Heart right ventricle (tissue), 12 donors: ENCODE measurements around the gene CYP4A11. TPM values are rescaled to one million over a fixed set of nuclear protein-coding genes. Genes with fewer than 3 reads are reported as not detected.

Experiments used
- polyA plus RNA-seq, 2 donors: library from polyadenylated mRNA; stranded (reverse); fragments of 200-250 nt; gene quantifications; one replicate each; pipeline ENCODE4 v1.2.3, GENCODE V29; 2013
- total RNA-seq, 10 donors: library from RNA; stranded (reverse); fragmentation: NEBNext Ultra II Directional in 3 of 10; extraction: Animal tissue kit (Norgen Biotek cat#: 25700) in 3 of 10; gene quantifications; one replicate each; pipeline versions ENCODE4 v1.2.1 to v1.2.4, GENCODE V29; 2021 to 2023
- donor health status: ischemic (EF 13 %, LVEDD 7.1; RV severe dilation, severe dysfunction).
- donor health status: healthy with polysubstance abuse.
- donor health status: DM: no; HTN: yes; CAD: no.
- donor health status: DM: no; HTN: no; CAD: no.
- donor health status: ischemic (EF 25% LVEDD 6.9; RV normal size, moderate dysfunction).
- donor health status: ischemic (EF 25% LVEDD 5.7; RV mildly dilated, moderate dysfunction).
- donor health status: healthy.
- donor health status: nonischemic (EF 11% LVEDD 7.7; RV severe dilation, severe dysfunction).
- donor health status: DM: yes; HTN: yes; CAD: no.
- donor health status: PGD.
- donor health status: ischemic (EF 29% LVEDD 5.4; RV normal size, mild dysfunction).
- donor health status: nonischemic (EF 23%, LVEDD 6.1; RV moderate dilation, normal function).

The CYP4A11 gene
- total and polyA plus RNA-seq, 12 donors, result 0.01 to 0.25 (median 0.15) TPM; not detected in 9

Other genes with a start within 250 kb of the CYP4A11 start
- gene EFCAB14, start 222.4 kb downstream of the CYP4A11 start, total RNA-seq, result 10 to 100 TPM; 46.0 to 74.5 (median 63.2) TPM
- 10 to 100 TPM; 11.0 to 19.9 TPM for gene EFCAB14, start 222.4 kb downstream of the CYP4A11 start, polyA plus RNA-seq
- gene CYP4B1, start 142.4 kb downstream of the CYP4A11 start, total RNA-seq, result 10 to 100 TPM in 3 of 10 donors, 1 to 10 TPM in 4, under 1 TPM in 3; 0.77 to 22.5 (median 3.8) TPM
- 10 to 100 TPM; 15.9 to 33.2 TPM for gene CYP4B1, start 142.4 kb downstream of the CYP4A11 start, polyA plus RNA-seq
- 1 to 10 TPM in 6 of 10 donors, under 1 TPM in 4; 0.28 to 2.2 (median 1.1) TPM for gene CYP4X1, start 82.2 kb upstream of the CYP4A11 start, total RNA-seq
- 1 to 10 TPM; 2.1 to 4.1 TPM for gene CYP4X1, start 82.2 kb upstream of the CYP4A11 start, polyA plus RNA-seq
- under 1 TPM in 6 of 10 donors, not detected in 4; 0.12 to 0.70 (median 0.43) TPM for gene CYP4Z1, start 125.8 kb upstream of the CYP4A11 start, total RNA-seq
- gene CYP4Z1, start 125.8 kb upstream of the CYP4A11 start, polyA plus RNA-seq, result 1 to 10 TPM in 1 of 2 donors, under 1 TPM in 1; 0.09 to 2.9 TPM
- gene CYP4A22, start 196.0 kb upstream of the CYP4A11 start, total RNA-seq, result not detected
- not detected for gene CYP4A22, start 196.0 kb upstream of the CYP4A11 start, polyA plus RNA-seq
- under 1 TPM in 2 of 10 donors, not detected in 8; 0.44 to 0.78 TPM for gene PDZK1IP1, start 248.6 kb upstream of the CYP4A11 start, total RNA-seq
- under 1 TPM; 0.23 to 0.51 TPM for gene PDZK1IP1, start 248.6 kb upstream of the CYP4A11 start, polyA plus RNA-seq